ENCODE measurements around the gene RTRAF.

The RTRAF gene

DNA sequence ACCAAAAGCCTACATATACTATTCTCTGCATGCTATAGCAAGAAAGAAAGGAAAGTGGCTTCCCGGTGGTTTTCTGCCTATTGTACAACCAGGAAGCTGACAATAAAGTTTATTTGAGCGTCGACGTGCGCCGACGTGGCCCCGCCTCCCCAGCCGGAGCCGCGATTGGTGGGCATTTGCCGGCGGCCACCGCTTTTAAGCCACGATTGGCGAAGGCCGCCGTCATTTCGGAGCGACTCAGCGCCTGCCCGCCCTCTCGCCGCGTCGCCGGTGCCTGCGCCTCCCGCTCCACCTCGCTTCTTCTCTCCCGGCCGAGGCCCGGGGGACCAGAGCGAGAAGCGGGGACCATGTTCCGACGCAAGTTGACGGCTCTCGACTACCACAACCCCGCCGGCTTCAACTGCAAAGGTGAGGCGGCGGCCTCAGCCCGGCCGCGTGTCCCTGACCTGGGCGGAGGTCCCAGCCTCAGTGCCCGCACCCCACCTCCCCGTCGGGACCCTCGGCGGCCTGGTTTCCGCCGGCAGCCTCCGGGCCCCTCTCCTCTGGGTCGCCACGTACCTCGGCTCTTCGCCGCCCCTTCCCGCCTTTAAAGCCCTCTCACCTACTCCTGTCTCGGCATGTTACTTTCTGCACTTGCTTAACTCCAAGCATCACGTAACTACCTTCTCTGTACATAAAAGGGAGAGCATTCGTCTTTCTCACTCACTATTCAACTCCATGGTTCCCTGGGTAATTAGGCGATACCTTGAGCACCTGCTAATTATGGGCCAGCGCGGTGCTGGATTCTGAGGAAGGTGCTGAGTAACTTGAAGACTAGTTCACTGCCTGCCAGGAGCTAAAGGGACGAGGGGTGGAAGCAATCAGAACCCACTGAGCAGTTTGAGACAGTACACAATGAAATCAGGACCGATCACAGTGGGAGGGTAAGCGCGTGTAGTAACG, at the start of gene RTRAF:
Gene RTRAF (plus strand): TSS at position 254 of the 942 bp plus-strand sequence. CDS start 94 bp downstream, at position 348.
- peak; percentile 89 for FAIRE-seq

DNA sequence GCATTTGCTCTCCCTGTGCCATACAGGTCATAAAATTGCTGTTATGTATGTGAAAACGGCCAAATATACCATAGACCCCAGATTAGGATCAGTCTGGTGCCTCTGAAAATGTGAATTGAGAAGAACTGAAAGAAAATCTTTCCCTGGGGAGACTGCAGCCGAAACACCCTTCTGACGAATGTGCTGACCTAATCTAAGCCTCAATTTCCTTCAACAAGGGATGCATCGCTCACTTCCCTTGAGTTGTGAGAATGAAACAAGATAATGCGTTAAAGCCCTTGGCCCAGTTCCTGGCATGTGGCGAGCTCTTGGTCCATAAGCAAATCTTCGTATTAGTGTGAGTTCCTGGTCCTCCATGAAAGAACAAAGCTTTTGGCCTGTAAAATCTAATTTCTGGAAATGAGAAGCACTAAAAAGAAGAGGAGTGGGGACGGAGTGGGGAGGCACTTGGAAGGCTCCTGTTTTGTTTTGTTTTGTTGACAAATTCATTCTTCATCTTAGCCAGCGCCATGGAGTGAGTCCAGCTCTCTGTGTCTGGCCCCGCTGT, 49.5 kb upstream of the RTRAF start:
- no peak for FAIRE-seq

DNA sequence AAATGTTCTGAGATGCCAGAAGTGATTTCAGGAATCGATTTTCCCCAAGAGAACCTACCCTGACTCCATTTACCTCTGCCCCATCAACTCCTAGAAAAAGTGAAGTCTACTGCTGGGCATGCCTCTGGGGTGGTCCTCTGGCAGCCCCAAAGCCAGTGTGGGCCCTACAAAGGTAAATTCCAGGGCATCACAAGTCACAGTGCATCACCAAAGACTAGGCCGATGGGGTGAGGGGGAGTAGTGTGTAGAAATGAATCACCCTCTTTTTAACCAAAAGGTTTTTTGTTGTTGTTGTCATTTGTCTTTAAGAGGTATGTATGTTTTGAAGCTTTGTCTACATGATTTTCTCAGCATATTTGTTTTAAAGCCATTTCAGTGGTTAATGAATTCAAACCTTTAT, 46.4 kb upstream of the RTRAF start:
- no peak for FAIRE-seq

DNA sequence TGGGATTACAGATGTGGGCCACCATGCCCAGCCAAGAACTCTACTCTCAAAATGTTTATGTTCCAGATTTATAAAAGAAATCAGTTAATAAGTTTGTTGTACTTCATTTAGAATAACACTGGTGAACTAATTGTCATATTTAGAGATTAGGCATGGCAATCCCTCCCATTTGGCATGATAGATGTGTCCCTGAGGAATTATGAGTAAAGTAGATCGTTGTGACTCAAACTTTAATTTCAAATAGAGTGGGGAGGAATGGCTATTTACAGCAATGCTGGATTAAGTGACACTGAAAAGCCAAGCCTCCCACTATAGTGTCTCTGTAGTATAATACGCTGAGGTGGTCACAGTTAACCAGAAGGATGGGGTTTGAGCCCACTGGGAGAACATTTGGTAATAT, 39.3 kb upstream of the RTRAF start:
- no peak for FAIRE-seq

DNA sequence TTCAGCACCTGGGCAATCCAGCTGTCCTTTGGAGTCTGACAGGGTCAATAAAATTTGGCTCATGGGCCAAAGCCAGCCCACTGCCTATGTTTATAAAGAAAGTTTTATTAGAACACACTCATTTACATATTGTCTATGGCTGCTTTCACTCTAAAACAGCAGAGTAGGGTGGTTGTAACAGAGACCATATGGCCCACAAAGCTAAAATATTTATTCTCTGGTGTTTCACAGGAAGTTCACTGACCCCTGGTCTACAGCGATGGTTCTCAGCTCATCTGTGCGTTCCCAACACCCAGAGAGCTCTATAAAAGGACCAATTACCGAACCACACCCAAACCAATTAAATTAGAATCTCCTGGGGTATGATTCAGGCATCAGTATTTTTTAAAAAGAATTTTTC, 37.7 kb upstream of the RTRAF start:
- no peak for FAIRE-seq

DNA sequence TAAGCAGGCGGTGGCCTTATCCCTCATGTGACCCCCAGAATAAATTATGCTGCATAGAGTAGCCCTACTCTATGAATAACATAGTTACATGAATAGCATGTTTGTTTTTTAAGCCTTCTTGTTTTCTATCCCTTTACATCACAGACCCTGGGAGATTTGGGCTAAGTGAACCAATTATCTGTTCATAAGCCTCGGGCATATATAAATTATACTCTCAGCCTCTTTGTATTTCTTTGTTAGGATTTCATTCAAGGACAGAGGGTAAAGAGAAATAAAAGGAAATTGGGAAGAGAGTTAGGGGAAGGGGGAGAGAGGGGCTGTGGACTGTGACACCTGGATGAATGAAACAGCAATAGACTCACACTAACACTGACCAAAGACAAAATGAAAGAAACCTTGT, 35.3 kb upstream of the RTRAF start:
- no peak for FAIRE-seq

DNA sequence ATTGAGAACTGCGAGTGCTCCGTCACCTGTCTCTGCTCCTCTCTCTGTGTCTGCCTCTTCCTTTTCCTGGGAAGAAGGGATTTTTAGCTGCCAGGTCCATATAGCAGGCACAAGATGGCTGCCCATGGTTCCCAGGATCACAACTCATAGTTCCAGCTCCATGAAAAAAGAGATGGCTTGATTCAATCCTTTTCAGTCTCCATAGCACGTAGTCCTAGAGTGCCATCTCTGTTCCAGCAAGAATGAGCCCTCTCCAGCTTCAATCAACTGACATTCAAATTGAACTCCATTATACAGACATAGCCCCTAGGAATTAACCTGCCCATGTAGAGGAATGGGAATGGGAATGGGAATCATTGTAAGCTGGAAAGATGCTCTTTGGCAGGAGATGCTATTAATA, 34.7 kb upstream of the RTRAF start:
- FAIRE-seq, result no peak

DNA sequence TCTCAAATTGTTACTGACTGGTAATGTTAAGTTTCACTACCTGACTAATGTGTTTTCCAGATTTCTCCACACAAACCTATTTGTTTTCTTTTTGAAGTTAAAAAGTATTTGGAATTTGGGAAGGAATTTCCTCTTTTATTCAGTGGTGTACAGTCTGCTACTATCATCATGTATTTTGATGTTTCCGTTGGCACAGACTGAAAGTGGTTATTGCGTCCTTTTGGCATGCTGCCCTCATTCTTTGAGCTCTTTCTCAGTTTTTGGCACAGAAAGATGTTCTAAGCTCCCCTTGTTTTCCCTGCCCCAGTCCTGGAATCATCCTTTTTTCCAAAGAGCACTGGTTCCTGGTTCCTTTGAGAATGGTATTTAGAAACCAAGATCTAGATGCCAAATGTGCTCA, 31.4 kb upstream of the RTRAF start:
- no peak for FAIRE-seq

DNA sequence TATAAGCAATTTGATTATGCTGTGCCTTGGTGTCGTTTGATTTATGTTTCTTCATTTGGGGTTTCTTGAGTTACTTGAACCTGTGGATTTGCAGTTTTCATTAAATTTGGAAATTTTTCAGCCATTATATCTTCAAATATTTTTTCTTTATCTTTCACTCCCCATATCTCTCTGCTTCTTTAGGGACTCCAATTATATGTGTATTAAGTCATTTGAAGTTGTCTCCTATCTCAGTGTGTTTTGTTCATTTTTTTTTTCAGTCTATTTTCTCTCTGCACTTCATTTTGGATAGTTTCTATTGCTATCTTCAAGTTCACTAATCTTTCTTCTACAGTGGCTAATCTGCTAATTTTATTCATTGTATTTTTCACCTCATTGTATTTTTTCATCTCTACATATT, 29.4 kb upstream of the RTRAF start:
- no peak for FAIRE-seq

DNA sequence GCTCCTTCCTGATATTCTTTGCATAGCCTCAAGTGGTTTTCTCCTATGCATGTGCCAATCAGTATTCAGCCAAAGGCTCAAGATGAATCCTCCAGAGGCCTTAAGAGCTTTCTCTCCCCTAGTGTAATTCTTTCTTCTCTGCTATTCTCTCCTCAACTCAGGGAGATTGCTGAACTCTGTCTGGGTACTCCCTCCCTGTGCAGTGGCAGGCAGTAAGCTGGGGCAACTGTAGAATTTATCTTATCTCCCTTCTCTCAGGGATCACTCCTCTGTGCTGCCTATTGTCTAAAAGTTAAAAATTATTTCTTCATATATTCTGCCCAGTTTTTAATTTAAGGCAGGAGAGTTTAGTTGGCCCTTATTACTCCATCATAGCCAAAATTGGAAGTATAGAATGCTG, 28.5 kb upstream of the RTRAF start:
- no peak for FAIRE-seq

DNA sequence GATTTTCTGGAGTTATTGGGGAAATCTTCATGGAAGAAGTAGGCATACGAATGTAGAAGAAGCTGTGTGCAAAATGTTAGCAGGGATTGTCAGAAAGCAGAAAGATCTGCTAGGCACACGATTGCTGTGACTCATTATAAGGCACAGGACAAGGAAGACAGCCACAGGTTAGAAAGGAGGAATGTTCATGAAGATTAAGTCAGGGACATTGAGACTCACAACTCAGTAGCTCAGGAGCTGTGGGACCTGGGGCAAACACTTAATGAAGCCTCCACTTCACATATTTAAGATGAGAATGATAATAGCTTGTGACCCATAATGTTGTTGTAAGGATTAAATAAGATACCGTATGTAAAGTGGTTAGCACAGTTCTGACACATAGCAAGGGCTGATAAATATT, 26.6 kb upstream of the RTRAF start:
- FAIRE-seq, result no peak

DNA sequence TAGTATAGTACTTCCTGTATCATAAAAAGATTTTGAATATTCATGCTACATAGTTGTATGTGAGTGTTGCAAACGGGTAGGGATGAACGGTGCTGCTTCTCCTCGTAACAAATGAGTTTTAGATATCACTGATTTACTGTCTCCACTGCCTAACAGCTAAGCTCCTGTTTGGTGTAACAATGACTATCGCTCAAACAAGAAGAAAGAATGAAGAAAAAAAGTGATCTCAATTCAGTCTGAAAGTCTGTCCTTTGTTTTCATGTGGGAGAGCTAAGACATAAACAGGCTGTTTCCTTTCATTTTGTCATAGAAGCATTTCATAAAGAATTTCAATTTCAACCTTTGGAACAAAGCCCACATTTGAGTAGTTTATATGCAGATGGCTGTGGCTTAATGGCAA, 26.1 kb upstream of the RTRAF start:
- no peak for FAIRE-seq

DNA sequence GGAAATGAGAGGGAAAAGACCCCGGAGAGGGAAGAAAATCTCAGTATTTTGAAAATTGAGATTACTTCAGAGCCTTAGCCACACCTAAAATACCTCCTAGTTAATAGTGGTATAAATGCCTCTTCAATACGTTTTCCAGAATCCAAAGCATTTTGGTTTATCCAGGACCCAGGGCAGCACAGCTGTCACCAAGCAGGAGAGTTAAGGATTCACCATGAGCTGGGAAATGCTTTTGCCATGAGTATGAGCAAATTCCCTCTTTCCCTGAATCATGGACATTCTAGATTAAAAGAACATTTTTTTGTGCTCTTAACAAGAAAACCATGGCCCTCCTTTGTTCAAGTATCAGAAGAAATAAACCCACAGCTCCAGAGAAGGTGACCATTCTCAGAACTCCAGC, 21.8 kb upstream of the RTRAF start:
- no peak for FAIRE-seq

DNA sequence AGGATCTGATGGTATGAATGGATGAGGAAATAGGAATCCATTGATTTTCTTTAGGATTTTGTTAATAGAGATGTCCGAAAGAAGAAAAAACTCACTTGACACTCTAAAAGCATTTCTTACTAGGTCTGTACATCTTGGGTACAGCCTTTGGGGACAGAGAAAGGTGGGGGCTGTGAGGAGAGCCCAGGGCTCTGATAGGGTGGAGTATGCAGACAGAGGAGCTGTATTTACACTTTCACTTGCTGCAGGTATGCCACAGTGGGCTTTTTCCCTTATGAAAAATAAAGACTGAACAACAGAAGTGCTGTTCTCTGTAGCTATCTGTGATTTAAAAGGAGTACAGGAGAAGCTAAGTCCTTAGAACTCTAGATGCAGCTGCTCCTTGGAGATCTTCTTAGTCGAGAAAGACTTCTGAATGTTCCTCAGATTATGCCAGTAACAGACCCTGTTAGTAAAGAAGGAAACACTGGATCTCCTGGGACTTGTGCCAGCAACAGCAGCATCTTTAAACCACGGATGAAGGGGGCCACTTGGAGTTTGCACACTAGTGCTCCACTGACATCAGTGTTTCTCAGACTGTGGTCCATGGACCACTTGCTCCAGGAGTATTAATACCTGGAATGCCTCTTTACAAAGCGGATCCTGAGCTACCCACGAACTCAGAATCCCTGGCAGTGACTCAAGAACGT, 19.4 kb upstream of the RTRAF start:
- FAIRE-seq, result no peak

DNA sequence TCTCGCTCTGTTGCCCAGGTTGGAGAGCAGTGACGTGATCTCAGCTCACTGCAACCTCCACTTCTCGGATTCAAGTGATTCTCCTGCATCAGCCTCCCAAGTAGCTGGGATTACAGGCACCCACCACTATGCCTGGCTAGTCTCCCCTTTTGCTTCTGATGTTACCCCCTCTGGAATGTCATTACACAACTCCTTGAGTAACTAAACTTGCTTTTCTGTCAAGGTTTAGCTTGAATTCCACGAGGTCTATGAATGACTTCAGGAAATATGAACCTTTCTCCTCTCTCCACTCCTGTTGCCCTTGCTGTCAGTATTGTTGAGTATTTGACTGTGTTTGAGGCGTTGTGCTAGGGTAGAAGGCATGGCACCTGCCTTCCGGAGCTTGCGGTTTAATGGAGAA, 16.8 kb upstream of the RTRAF start:
- no peak for FAIRE-seq

DNA sequence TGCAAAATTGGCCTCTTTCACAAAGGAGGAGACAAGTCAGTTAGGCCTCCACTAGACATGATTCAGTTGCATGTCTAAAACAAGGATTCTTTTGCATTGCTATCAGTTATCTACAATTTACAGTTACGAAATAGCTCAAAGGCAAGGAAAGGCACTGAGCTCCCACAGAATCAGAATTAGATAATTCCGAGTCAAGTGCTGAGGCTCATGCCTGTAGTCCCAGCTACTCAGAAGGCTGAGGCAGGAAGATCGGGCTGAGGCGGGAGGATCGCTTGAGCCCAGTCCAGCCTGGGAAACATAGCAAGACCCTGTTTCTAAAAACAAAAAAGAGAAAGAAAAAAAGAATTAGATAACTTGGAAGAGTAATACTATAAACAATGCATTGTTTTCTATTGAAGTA, 12.3 kb upstream of the RTRAF start:
- FAIRE-seq, result no peak

DNA sequence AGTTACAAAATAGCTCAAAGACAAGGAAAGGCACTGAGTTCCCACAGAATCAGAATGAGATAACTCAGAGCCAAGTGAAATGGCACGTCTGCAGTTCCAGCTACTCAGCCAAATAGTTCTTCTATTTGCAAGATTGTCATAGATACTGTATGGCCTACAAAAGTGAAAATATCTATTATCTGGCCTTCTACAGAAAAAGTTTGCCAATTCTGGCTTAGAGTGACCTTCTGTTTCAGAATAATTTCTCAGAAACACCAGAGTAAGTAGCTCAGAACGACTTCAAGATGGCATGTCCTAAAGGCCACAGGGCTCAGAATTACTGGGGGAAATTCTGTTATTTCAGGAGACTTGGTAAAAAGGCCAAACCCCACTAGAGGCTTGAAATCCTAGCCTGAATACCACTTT, 10.7 kb upstream of the RTRAF start:
- no peak for FAIRE-seq

DNA sequence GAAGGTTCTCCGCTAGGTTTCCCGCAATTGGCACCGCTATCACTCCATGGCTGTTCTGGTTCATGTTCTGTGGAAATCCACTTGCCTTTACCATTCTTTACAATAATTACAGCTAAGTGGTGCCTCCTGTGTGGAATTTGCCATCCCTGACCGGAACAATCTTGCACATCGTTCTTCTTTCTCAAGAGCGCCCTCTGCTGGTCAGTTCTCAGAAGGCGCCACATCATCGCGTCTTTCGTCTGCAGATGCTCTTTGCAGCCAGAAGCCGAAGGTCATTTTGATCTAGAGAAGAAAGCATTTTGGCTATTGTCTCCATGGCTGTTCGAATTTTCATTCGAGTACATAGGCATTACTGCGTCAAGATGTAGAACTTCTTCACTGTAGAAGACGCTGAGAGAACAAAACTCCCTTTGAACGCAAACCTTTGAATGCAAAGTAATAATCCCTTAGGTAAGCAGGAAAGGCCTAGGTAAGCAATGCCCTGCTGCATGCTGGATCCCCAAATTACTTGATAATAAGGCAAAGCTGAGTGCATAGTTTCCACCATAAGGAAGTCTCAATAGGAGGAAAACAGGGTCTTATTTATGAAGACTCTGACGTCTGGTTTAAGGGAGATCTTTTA, 10.1 kb upstream of the RTRAF start:
- peak; percentile 66 for FAIRE-seq

DNA sequence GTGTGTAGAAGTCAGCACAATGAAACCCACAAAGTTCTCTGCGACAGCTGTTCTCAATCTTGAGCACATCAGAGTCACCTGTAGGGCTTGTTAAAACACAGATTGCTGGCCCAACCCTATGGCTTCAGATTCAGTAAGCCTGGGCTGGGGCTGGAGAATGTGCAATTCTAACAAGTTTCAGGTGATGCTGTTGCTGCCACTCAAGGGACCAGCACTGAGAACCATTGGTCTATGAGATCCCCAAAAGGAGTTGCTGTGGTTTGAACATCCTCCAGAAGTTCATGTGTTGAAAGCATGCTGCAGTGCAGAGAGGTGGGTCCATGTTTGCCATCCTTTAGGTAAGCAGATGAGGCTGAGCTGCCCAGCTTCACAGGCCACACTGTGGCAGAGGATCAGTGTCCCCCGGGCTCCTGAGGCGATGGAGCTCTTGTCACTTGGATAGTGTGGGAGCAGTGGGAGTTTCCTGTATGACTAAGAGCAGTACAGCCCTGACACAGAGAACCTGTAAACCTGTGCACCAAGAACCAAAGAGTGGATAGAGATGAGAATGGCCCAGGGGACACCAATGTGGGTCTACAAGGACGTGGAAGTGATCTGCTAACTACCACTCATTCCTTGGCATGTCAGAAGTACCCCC, 8.0 kb upstream of the RTRAF start:
- FAIRE-seq, result no peak

DNA sequence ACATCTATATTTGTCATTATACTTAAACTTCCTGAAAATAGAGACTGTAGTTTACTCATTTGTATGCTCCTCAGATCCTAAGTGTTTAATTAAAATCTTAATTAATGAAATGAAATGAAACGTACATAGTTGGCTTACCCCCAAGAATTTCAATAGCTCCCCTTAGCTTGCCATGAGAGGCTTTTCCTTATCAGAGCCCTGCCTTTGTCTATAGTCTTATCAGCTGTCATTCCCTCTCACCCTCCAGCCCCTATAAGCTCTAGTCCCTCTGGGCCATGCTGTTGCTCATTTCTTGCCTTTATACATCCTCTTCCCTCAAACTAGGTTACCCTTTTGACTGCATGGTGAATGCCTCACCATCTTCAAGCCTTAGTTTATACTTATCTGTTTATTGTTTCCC, 1.1 kb upstream of the RTRAF start:
- FAIRE-seq, result no peak

DNA sequence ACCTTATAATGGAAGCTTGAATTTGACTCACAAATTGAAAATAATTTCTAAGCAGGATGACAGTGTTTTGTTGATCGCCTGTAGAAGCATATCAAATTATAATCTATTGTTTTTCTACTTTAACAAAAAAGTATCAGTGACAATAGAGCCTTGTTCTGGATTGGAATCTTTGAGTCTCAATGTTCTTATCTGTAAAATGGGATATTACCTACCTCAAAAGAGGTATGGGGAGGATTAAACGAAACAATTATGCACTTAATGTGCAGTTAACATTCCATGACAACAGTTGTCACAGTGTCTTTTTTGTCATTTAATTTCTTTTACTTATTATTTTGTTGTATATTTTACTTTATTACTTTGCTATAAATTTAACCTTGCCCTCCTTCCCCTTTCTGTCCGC, 1.1 kb downstream of the RTRAF start:
- FAIRE-seq, result no peak

DNA sequence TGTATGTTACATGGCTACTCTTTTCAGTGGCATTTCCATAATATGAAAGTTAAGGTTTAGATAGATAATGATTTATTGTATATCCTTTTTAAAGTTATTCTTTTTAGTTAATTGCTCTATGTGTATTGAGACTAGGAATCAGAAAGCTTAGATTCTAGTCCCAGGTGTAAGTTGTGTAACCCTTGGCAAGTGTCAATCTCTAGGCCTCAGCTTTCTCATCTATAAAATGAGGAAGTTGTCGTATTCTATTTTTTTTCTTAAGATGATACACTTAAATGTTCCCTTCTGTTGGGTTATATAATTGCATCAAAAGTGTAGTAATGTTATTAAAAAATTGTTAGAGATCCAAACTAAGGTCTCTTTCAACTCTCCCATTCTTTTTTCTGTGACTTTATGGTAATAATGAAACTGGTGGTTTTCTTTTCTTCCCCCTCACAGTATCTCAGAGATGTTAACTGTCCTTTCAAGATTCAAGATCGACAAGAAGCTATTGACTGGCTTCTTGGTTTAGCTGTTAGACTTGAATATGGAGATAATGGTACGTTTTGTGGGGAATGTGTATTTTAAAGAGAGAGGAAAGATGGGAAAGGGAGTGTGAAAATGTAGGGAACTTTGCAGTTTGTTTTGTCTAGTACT, 4.1 kb downstream of the RTRAF start:
- FAIRE-seq, result no peak

Data from endometrium (tissue), 2 donors.